Measurements from ENCODE around the gene A1BG. TPM values are rescaled to one million over a fixed set of nuclear protein-coding genes. Genes with fewer than 3 reads are reported as not detected.
A peak's percentile ranks its signal among the peaks of the same experiment; 100 is the strongest.

The A1BG gene
- total RNA-seq, 1 donor, result 17.7 TPM

GRCh38 chr19:58374200-58374599 is 20.9 kb upstream of the A1BG start:
- no peak overlapping the region for H3K4me3 ChIP-seq (ENCODE audit: low read length)
- H3K4me1 ChIP-seq (ENCODE audit: insufficient read depth, low read length), result peaks cover 1% of the 10 kb centered on the region
- no peaks in the 10 kb centered on the region for H3K27me3 ChIP-seq (ENCODE audit: insufficient read depth, low read length)
- H3K9me3 ChIP-seq (ENCODE audit: low read depth, low read length), result no peaks in the 10 kb centered on the region

DNA sequence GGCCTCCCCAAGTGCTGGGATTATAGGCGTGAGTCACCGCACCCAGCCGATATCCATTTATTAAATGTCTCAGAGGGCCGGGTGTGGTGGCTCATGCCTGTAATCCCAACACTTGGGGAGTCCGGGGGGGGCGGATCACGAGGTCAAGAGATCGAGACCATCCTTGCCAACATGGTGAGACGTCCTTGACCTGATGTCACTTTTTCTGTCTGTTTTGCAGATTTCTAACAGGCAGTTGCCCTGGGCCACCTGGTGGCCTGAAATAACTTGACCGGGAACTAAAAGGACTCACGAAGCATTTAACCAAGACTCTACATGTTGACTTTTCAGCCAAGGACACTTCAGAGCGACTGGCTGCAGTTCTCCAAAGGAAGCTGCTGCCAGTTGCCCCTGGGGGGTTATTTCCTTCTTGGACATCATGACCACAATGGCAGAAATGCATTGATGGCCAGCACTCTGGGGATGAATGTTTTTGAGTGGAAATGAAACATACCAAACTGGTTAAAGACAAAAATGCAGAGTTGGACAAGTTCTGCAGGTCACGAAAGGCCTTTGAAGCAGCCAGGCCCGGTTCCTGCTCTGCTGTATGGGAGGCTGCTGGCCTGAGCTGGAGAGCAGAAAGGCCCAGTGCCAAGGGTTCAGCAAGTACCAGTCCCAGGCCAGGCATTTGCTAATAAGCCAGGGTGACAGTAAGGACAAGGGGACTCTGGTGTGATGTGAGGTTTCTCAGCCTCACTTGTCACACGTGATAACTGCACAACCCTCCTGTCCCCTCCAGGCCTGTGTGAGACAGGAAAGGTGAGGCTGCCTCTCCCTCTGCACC is 19.2 kb upstream of the A1BG start:
- H3K27me3 ChIP-seq (ENCODE audit: insufficient read depth, low read length), result no peaks in the 10 kb centered on the region
- no peak overlapping the region for H3K4me3 ChIP-seq (ENCODE audit: low read length)
- H3K9me3 ChIP-seq (ENCODE audit: low read depth, low read length), result no peaks in the 10 kb centered on the region
- no peaks in the 10 kb centered on the region for H3K4me1 ChIP-seq (ENCODE audit: insufficient read depth, low read length)

- peaks cover 9% of the 10 kb centered on the region for H3K4me1 ChIP-seq (ENCODE audit: insufficient read depth, low read length)
- H3K9me3 ChIP-seq (ENCODE audit: low read depth, low read length), result no peaks in the 10 kb centered on the region
- H3K27me3 ChIP-seq (ENCODE audit: insufficient read depth, low read length), result no peaks in the 10 kb centered on the region
- H3K4me3 ChIP-seq (ENCODE audit: low read length), result no peak overlapping the region
These were observed 15.5 kb upstream of the A1BG start for GRCh38 chr19:58368561-58369360.

DNA sequence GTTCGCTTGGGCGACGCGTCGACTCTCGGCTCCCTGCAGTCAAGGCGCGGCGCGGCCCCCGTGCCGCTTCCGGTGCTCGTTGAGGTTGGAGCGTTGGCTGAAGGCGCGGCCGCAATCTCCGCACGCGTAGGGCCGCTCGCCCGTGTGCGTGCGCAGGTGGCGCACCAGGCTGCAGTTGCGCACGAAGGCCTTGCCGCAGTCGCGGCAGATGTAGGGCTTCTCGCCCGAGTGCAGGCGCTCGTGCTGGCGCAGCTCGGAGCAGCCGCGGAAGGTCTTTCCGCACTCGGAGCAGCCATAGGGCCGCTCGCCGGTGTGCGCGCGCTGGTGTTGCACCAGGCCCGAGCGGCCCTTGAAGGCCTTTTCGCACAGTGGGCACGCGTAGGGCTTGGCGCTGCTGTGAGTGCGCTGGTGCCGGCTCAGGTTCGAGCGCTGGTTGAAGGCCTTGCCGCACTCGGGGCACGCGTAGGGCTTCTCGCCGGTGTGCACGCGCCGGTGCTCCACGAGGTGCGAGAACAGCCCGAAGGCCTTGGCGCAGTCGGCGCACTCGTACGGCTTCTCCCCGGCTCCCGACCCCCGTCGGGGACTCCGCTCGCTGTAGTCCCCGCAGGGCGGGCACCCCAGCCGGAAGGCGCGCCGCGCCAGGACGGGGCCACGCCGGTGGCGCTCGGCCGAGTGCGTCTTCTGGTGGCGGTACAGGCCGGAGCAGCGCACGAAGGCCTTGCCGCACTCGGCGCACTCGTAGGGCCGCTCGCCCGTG is 14.6 kb upstream of the A1BG start:
- H3K27me3 ChIP-seq (ENCODE audit: insufficient read depth, low read length), result no peaks in the 10 kb centered on the region
- H3K9me3 ChIP-seq (ENCODE audit: low read depth, low read length), result no peaks in the 10 kb centered on the region
- H3K4me3 ChIP-seq (ENCODE audit: low read length), result no peak overlapping the region
- H3K4me1 ChIP-seq (ENCODE audit: insufficient read depth, low read length), result peaks cover 18% of the 10 kb centered on the region

- no peaks in the 10 kb centered on the region for H3K27me3 ChIP-seq (ENCODE audit: insufficient read depth, low read length)
- H3K9me3 ChIP-seq (ENCODE audit: low read depth, low read length), result no peaks in the 10 kb centered on the region
- H3K4me1 ChIP-seq (ENCODE audit: insufficient read depth, low read length), result peaks cover 22% of the 10 kb centered on the region
- no peak overlapping the region for H3K4me3 ChIP-seq (ENCODE audit: low read length)
These were observed 13.5 kb upstream of the A1BG start for GRCh38 chr19:58366585-58367430.

DNA sequence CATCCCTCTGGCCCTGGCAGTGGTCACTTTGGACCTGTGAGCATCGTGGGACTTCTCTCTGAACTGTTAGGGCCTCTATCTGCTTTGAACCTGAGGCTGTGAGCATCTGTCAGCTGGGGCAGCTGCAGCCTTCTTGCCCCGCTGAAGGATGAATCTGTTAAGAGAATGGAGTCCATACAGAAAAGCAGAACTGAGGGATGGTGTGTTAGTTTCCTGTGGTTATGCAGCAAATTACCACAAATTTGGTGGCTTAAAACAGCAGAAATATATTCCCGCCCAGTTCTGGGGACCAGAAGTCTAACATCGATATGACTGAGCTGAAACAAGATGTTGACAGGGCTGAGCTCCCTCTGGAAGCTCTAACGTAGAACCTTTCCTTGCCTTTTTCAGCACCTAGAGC is 10.9 kb upstream of the A1BG start:
- no peak overlapping the region for H3K4me3 ChIP-seq (ENCODE audit: low read length)
- H3K27me3 ChIP-seq (ENCODE audit: insufficient read depth, low read length), result no peaks in the 10 kb centered on the region
- peaks cover 25% of the 10 kb centered on the region for H3K4me1 ChIP-seq (ENCODE audit: insufficient read depth, low read length)
- H3K9me3 ChIP-seq (ENCODE audit: low read depth, low read length), result no peaks in the 10 kb centered on the region

DNA sequence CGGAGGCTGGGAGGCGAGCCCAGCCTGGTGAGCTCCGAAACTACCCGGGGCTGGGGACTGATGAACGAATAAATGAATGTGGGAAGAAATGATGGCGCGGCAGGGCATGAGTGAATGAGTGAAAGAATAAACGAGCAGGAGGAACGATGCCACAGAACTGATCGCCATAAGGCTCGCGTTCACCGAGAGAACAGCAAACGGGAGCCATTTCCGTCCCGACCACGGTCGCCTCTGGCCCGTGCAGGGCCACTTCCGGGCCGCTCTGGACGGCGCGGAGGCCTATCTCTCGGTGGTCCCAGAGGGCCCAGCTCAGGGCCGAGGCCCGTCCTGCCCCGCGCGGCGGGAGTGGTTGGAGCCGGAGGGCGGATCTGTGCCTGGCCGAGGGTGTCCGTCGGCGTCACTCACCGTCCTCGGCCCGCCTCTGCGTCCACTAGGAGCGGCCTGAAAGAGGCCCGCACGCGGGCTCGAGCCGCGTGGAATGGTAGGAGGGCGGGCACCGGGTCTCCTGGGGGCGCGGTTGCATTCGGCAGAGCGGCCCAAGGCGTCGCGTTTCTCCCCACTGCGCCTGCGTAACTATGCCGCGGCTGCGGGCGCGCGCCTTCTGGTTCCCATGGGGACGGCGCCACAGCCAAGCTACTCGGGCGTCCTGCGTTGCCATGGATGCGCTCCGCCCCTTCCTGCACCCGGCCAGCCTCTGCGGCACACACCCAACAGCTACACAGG is 9.1 kb upstream of the A1BG start, which contains the start of gene ZNF497:
Gene ZNF497 (minus strand): TSS at position 480 of the 723 bp plus-strand sequence. CDS start 5,116 bp downstream, outside the sequence.
- H3K9me3 ChIP-seq (ENCODE audit: low read depth, low read length), result no peaks in the 10 kb centered on the region
- peak within 1 kb of the TSS; percentile 73 for H3K4me3 ChIP-seq (ENCODE audit: low read length)
- no peaks in the 10 kb centered on the region for H3K27me3 ChIP-seq (ENCODE audit: insufficient read depth, low read length)
- H3K4me1 ChIP-seq (ENCODE audit: insufficient read depth, low read length), result peaks cover 25% of the 10 kb centered on the region

DNA sequence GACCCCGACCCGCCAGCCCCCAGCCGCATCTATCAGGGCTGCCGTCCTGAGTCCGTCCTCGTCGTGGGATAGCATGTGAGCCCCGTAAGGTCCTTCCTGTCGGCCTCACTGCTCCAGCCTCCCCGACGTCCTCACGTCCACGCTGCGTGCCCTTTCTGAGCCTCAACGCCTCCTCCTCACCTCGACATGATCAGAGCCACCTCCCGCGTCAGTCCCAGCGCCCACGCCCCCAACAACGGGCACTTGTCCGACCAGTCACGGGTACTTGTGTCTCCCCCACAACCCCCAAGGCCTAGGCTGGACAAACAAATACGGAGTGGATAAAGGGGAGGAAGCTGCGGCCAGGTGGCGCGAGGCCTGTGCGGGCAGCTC is 8.6 kb upstream of the A1BG start:
- peaks cover 31% of the 10 kb centered on the region for H3K4me1 ChIP-seq (ENCODE audit: insufficient read depth, low read length)
- peaks cover 2% of the 10 kb centered on the region for H3K27me3 ChIP-seq (ENCODE audit: insufficient read depth, low read length)
- no peaks in the 10 kb centered on the region for H3K9me3 ChIP-seq (ENCODE audit: low read depth, low read length)
- peak overlapping the region; percentile 73 for H3K4me3 ChIP-seq (ENCODE audit: low read length)

- H3K9me3 ChIP-seq (ENCODE audit: low read depth, low read length), result no peaks in the 10 kb centered on the region
- no peak overlapping the region for H3K4me3 ChIP-seq (ENCODE audit: low read length)
- H3K4me1 ChIP-seq (ENCODE audit: insufficient read depth, low read length), result peaks cover 24% of the 10 kb centered on the region
- peaks cover 7% of the 10 kb centered on the region for H3K27me3 ChIP-seq (ENCODE audit: insufficient read depth, low read length)
These were observed 4.3 kb upstream of the A1BG start for GRCh38 chr19:58357481-58358145.

GRCh38 chr19:58356766-58357480 is 3.6 kb upstream of the A1BG start:
- peaks cover 21% of the 10 kb centered on the region for H3K4me1 ChIP-seq (ENCODE audit: insufficient read depth, low read length)
- no peaks in the 10 kb centered on the region for H3K9me3 ChIP-seq (ENCODE audit: low read depth, low read length)
- H3K4me3 ChIP-seq (ENCODE audit: low read length), result peak overlapping the region; percentile 16

DNA sequence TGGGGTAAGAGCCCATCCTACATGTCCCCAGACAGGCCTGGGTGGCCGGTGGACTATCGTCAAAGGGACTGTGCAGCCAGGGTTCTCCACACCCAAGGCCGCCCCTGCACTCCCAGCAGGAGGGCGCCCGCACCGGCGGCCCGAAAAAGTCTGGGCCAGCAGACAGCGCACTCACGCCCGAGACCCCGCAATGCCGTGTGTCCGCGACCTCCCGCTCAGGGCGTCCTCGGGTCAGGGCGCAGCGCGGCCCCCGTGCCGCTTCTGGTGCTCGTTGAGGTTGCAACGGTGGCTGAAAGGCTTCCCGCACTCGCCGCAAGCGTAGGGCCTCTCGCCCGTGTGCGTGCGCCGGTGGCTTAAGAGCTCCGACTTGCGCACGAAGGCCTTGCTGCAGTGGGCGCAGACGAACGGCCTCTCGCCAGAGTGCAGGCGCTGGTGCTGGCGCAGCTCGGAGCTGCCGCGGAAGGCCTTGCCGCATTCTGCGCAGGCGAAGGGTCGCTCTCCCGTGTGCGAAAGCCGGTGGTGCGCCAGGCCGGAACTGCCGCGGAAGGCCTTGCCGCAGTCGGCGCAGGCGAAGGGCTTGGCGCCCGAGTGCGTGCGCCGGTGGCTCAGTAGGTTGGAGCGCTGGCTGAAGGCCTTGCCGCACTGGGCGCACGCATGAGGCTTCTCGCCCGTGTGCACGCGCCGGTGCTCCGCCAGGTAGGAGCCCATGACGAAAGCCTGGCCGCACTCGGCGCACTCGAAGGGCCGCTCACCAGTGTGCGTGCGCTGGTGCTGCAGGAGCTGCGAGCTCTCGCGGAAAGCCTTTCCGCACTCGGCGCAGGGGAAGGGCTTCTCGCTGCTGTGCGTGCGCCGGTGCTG is 2.8 kb upstream of the A1BG start:
- H3K4me1 ChIP-seq (ENCODE audit: insufficient read depth, low read length), result peaks cover 17% of the 10 kb centered on the region
- H3K9me3 ChIP-seq (ENCODE audit: low read depth, low read length), result no peaks in the 10 kb centered on the region
- peak overlapping the region; percentile 16 for H3K4me3 ChIP-seq (ENCODE audit: low read length)
- peaks cover 7% of the 10 kb centered on the region for H3K27me3 ChIP-seq (ENCODE audit: insufficient read depth, low read length)

More at GRCh38 chr19:58356766-58357480, 3.6 kb upstream of the A1BG start:
- H3K27me3 ChIP-seq (ENCODE audit: insufficient read depth, low read length), result peaks cover 7% of the 10 kb centered on the region

DNA sequence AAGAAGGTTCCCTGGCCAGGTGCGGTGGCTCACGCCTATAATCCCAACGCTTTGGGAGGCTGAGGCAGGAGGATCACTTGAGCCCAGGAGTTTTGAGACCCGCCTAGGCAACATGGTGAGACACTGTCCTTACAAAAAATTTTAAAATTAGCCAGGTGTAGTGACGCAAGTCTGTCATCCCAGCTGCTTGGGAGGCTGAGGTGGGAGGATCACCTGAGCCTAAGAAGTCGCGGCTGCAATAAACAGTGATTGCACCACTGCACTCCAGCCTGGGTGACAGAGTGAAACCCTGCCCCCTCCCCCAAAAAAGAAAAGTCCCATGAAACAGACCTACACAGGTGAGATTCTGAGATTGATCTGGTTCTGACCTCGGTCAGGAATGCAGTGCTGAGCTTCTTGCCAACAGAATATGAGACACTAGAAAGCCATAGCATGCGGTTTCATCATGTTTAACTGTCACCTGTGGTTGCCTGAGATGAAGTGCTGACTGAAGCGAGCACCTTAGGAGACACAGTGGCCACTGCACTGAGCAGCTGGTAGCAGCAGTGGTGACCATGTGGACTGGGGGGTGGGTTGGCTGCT is 2.0 kb upstream of the A1BG start:
- Histone ChIP-seq H3K4me1 (ENCODE audit: insufficient read depth, low read length) (peaks cover 17% of the 10 kb centered on the region), H3K9me3 (ENCODE audit: low read depth, low read length) (no peaks in the 10 kb centered on the region), H3K27me3 (ENCODE audit: insufficient read depth, low read length) (peaks cover 7% of the 10 kb centered on the region), H3K4me3 (ENCODE audit: low read length) (no peak overlapping the region)

All from mononuclear cell (primary cell).